GM18519 (cell line): Measurements from ENCODE around the gene MDGA2.
"Not testable (repeated sequence)": the region's sequence is repeated elsewhere in the genome, so short reads cannot be mapped to it uniquely, and the experiment has no call there.

Experiments
- ATAC-seq: cut with Tn5 transposase; IDR thresholded peaks from one replicate; pipeline ENCODE4 v1.9.1; 2021; ENCODE audit warnings: mild to moderate bottlenecking, moderate library complexity; ENCODE audit not compliant: unreplicated experiment, low FRiP score

Gene MDGA2

DNA sequence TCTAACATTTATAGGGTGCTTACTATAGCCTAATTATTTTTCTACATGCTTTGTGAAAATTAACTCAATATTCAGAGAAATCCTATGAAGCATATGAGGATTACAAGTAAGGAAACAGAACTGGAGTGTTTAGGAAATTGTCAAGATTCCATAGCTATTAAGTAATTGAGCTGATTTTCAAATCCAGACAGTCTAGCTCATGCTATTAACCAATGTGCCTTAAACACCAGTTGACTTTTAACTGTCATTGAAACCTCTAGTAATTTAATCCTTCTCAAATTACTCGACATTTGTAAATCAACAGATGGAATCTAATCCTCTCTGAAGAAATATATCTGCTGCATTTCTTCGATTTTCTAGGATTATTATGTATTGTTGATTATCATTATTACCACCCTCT lies 488.9 kb downstream of the MDGA2 start:
- ATAC-seq = no peak

DNA sequence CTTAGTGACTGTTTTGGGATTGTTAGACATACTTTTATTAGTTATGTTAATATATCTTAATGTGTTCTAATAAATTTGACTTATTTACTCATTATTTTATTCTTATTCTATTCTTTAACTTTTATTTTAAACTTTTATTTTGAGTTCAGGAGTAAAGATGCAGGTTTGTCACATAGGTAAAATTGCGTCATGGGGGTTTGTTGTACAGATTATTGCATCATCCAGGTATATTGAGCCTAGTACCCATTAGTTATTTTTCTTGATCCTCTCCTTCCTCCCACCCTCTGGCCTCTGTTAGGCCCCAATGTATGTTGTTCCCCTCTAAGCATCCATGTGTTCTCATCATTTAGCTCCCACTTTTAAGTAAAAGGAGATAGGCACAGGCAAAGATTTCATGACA lies 495.5 kb downstream of the MDGA2 start:
- ATAC-seq = no peak

DNA sequence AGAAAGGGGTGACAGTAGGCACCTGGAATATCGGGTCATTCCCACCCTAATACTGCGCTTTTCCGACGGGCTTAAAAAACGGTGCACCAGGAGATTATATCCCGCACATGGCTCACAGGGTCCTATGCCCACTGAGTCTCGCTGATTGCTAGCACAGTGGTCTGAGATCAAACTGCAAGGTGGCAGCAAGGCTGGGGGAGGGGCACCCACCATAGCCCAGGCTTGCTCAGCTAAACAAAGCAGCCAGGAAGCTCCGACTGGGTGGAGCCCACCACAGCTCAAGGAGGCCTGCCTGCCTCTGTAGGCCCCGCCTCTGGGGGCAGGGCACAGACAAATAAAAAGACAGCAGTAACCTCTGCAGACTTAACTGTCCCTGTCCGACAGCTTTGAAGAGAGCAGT lies 503.5 kb downstream of the MDGA2 start:
- ATAC-seq = not testable (repeated sequence)

DNA sequence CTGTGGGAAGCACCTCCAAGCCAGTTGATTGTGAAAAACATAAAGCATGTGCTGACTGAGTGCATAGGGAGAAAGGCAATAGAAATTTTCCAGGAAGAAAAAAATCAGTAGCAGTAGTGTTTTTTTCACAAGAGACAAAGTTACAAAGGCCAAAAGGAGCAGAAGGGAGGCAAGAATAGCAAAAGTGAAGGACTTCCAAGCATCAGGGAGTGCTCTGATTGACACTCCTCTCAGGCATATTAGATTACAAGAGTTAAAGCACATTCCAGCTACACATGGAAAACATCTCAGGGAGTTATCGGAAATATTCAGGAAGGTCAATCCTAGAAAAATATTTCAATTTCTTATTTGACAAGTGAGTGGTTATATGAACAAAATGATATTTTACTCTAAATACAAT lies 508.0 kb downstream of the MDGA2 start:
- ATAC-seq = no peak

DNA sequence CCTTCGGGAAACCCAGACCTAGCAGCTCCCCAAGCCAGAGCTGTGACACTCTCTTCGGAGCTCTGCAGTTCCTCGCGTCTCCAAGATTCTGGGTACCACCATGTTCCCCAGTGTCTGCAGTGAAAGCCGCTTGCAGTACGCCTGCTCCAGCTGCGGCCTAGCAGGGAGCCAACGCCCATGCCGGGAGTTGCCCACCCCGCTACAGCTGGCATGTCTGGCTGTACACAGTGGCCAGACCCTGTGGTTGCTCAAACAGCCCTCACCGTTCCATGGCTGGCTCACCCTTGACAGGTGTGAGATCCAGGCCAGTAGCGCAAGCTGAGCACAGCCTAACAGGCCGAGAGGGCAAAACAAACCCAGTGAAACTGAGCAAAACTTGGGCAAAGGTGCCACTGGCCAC lies 520.0 kb downstream of the MDGA2 start:
- no peak for ATAC-seq

DNA sequence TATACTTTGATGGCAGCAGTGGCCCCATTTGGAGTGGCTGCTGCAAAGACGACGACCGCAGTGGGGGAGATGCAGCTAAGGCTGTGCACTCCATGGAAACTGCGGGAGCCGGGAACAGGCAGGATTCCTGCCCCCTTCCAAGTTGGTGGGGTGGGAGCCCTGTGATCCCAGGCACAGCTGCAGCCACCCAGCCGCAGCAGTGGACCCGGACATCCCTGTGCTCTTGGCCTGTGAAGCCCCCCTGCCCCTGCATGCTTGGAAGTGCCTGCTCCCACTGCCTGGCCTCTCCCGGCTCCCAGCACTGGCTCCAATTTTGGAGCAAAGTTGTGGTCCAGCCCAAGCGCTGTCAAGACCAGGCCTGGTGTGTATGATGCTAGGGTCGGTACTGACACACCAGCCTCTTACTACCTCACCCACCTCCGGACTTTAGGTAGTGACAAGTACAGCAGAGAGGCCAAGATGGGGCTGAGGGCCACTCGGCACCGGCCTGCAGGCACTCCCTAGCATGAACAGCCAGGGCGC lies 521.1 kb downstream of the MDGA2 start:
- no peak for ATAC-seq

DNA sequence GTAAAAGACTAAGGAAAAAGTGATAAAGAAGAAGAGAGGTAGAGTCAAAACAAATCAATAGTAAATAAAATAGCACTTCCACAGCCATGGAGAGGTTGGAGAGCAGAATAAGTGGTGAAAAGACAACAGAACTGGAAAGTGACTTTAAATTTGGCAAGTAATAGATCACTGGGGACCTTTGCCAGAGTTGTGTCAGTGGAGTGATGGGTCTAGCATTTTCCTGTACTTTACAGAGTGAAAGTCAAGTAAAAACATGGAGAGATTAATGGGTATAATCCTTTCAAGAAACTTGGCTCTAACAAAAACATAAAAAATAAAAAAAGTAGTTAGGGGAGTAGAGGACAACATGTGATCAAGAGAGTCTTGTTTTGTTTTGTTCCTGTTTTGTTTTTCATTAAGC lies 521.7 kb downstream of the MDGA2 start:
- no peak for ATAC-seq

DNA sequence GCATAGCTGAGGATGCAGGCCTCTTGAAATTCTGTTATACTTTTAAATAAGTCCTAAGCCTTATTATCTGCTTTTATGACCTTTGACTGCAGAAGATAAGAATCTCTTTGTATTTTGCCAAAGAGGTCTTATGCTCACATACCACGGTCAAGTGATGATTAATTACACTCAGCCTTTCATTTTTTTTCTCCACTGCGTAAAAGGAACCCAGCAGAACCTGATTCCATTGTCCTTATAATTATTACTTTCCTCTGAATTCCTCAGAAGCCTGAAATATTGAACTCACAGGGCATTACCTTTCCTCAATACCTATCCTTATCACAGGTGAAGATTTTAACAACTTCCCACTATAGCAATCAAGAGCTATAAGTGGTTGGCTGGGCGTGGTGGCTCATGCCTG lies 525.1 kb downstream of the MDGA2 start:
- ATAC-seq = no peak

DNA sequence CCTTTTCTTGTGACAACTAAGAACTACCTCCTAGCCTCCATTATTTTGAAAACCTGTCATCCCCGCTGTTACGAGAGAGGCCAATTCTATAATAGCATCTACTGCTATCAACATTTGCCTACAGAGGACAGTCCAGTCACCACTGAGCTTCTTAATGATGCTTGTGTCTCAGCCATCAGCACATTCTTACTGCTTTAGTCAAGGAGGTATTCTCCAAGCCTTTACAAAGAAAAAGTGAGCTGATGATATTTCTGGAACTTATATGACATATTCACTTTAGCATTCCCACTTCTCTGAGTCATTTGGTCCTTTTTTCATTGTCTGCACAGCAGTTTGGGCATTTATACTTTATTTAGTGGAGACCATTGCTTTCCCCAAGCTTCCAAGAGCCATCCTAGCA lies 526.1 kb downstream of the MDGA2 start:
- ATAC-seq = no peak

DNA sequence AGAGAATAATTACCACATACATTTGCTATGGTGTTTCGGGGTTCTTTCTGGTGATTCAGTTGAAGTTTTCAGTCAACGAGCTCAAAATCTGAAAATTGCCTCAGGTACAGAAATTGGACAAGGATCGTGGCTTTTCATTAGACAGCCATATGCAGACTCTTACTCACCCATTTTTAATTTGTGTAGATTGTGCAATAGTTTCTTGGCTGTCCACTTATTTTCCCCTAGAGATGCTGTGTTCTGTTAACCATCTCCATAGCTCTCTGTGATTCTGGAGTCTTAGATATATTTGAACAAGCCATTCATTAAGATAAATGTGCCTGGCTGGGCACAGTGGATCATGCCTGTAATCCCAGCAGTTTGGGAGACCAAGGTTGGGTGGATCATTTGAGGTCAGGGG lies 526.7 kb downstream of the MDGA2 start:
- ATAC-seq = no peak

DNA sequence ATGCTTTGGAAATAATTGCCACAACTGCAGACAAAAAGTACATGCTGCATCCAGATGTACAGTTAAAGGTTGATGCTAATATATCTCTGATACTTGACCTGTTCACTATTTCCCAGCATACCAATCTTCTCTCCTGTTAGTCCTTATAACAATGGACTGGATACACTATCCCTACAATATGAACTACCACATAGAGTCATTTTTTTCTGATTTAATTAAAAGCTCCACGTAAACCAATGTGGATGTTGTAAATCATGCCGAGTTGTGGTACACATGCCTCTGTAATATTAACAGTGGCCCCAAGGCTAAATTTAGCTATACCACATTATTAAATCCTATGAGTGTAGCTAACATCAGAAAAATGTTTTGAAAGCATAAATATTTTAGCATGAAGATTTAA lies 554.8 kb downstream of the MDGA2 start:
- no peak for ATAC-seq

DNA sequence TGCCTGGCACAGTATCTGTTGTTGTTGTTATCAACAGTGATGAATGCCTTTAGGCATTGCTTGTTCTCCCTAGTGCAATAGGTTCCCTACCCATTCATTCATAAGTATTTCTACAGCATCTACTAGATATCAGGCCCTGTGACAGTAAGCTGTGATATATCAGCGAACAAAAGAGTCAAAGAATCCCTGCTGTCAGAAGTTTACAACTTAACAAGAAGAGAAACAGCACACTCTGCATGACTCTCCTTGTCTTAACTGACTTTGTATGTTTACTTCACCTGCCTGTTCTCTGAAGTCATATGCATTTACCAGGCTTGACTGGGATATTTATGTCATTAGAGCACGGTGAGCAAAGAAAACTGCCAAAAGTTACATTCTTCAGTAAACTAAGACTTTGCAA lies 571.6 kb downstream of the MDGA2 start:
- ATAC-seq = no peak

DNA sequence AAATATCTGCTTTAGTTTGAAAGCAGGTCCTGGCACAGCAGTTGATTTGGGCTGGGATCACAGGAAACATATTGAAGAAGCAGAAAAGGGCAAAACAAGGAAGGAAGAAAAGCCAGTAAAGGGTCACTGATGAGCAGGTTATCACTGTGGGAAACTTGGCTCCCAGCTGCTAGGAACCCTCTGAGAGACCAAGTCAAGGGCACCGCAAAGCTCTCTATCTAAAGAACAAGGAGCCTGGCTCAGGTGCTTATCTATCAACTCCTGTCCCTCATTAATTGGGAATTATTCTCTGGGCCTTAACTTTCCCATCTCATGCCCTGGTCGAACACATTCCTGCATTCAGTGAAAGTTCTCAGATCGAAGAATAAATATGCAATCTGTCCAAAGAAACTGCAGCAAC lies 572.9 kb downstream of the MDGA2 start:
- ATAC-seq = no peak

DNA sequence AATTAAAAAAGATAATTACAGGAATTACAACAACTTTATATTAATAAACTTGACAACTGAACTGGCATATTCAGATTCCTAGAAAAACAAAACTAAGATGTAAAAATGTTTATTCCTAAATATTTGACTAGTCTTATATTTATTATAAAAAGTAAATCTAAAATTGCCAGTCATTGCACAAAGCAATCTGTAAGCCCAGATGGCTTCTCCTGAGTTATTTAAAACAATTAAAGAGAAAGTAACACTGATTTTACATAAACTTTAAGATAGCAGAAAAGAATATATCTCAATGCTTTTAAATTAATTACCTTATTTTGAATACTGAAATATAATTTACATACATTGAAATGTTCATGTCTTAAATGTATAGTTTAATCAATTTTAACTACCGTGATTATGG lies 589.7 kb downstream of the MDGA2 start:
- no peak for ATAC-seq

DNA sequence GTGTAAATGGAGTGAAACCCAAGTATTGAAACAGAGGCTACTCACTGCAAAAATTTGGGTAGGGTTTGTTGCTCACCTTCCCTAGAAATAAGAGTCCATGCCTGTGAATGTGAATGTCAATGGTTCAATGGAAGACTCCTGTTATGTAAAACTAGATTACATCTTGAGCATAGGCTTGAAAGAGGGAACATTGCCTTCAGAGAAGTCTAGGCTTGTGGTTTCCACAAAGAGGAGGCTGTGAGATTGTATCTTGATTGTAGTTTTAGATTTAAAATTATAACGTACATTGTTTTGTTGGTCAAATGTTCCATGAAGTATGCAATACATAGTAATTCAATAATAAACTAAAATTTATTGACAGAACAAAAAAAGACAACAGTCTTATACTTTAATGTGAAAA lies 610.1 kb downstream of the MDGA2 start:
- no peak for ATAC-seq

DNA sequence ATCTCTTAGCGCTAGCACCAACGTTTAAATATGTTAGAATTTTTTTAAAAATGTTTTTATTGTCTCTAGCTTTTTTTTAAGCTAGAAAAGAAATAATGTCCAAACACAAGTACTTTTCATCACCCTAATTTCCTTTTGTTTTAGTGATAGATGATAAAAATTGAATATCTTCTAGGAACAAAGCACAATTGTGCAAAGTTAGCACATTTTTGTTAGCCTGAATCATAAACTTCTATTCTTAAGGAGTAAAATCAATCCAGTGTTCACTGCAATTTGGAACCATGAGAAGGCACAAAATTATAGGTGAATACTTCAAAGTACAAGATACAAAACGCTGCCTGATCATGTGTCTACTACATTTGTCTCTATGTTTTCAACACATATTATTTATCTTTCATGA lies 615.4 kb downstream of the MDGA2 start:
- ATAC-seq = no peak

DNA sequence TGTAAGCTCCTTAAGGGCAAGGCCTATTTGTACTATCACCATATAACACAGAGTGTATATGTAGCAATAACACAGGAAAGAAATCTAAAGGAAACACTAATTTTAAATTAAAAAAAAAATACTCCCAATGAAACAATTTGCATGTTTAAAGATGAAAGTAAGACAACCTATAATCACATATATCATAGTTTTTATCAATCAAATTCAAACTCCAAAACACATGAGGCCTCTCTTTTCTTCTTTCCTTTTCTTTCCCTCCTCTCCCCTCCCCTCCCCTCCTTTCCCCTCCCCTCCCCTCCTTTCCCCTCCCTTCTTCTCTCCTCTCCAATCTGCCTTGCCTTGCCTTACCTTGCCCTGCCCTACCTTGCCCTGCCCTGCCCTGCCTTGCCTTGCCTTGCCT lies 618.0 kb downstream of the MDGA2 start:
- ATAC-seq = no peak

DNA sequence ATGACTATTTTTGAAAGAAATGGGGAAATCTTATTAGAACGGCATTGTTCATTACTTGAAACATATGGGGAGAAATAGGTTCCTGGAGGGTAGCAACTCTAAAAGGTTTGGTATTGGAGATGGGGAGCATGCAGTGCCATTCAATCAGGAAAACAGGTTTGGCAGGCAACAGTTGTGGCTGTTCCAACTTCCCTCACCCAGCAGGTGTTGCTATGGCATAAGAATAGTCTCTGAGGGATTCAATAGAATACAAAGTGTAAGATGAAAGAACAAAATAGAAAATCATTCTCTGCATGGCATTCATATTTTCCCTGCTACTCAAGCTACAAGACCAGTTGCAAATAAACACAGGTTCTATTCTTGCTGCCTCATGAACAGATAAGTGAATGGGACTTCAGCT lies 630.6 kb downstream of the MDGA2 start:
- no peak for ATAC-seq

DNA sequence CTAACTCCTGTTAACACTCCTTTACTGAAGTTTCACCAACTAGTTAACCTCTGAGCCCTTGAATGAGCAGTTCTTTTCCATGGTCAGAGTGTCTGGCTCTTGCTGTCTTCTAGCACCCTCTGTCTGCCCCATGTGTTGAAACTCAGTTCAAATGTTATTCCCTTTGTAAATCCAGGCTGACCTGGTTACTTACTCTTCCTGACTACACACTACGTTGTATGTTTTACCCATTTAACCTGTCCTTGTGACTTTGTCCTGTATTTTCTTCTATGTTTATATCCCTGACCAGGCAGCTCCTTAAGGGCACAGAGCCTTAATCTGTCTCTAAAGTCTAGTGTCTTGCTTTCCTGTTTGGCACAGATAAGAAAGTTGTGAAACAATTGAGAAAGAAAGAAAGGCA lies 634.9 kb downstream of the MDGA2 start:
- no peak for ATAC-seq

DNA sequence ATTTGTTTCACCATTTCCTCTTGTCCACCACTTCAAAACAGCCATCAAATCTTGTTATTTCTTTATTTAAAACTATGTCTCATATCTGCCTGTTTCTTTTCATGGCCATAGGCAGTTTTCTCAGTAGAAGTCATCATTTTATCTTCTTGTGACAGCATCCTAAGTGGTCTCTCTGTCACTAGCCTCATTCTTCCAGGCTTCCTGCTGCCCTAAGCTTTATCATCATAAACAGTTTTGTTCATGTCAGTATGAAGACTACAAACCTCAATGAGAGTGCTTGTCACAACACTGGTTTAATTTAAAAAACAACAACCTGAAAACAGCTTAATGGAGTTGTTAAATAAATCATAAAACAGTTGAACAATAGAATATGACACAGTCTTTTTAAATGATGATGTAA lies 636.1 kb downstream of the MDGA2 start:
- no peak for ATAC-seq

DNA sequence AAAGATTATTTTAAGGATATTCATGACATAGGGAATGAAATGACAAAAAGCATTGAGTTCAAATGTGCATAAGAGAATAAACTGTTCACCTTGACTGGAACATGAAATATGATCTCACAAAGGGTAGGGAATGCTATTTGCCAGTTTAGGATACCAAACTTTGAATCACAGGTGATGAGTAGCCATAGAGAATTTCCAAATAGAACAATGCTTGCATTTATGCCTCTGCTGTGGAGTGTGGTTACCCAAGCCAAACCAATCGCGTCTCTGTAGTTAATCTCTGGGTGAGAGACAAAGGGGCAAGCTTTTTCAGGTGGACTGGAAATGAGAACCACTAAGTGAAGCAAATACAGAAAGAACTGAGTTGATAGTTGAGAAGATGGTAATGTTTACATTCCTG lies 652.7 kb downstream of the MDGA2 start:
- ATAC-seq = no peak

DNA sequence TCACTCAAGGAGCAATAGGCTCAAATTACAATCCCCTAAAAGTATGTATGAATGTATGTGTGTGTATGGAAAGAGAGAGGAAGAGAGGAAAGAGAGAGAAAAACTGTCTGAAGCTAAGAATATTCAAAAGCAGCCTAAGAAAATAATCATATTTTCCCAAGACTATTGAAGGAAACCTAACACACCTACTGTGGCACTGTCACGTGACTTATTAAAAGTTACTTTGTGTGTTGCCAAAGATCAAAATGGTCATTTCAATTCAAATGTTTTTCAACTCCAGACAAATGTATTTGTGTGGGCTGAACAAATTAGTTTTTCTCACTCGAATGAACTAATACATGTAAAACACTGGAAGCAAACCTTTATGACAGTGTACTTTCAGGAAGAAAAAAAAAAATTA lies 654.9 kb downstream of the MDGA2 start:
- no peak for ATAC-seq

DNA sequence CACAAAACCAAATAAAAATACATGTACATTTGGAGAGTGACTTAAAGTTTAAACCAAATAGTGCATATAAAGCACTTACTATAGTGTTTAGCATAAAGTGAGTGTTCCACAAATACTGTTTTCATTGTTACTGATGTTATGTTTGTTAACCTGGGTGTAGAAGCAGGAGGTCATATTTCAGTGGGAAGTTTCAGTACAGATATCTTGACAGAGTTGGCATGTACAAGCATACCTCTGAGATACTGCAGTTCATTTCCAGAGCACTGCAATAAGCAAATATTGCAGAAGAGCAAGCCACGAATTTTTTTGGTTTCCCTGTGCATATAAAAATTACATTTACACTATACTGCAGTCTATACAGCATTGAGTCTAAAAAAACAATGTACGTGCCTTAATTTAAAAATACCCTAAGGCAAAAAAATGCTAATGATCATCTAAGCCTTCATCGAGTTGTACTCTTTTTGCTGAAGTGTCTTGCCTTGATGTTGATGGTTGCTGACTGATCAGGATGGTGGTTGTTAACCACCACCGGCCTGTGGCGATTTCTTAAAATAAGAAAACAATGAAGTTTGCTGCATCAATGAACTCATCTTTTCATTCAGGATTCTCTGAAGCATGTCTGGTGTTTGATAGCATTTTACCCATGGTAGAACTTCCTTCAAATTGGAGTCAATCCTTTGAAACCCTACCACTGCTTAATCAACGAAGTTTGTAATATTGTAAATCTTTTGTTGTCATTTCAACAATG lies 662.7 kb downstream of the MDGA2 start:
- no peak for ATAC-seq
